Measurements from ENCODE around the gene MCIDAS. TPM values are rescaled to one million over a fixed set of nuclear protein-coding genes. Genes with fewer than 3 reads are reported as not detected.

The MCIDAS gene
- polyA plus RNA-seq, 1 of the 3 experiments (the other 2 are of a cell fraction): not detected

DNA sequence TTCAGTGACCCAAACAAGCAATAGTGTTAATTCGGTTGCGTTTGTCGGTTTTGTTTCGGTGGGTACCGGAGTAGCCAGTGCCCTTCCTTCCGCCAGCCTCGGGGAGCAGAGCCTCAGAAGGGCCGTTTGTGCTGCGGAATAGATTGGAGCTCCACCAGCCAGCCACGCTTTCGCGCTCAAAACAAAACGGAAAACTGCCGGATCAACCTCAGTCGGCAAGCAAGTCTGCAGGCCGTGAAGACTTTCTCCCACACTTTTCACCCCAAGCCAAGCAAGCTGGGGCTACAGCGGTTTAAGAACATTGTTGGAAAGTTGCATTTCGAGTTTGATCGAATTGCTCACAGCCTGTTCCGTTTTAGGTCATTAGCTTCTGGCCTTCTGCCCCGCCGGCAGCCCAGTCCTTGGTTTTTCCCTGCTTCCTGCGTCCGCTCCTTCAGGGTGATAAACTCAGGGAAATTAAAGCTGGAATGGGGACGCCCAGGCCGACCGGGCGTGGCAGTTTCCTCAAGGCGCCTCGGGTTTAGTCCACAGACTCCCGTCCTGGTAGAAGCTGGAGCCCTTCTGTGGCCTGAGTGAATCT, 7.1 kb upstream of the MCIDAS start (continued):
- no peak for TF ChIP-seq RAD21 (IDR thresholded peaks at IDR 0.05; ENCODE audit: low read length)

DNA sequence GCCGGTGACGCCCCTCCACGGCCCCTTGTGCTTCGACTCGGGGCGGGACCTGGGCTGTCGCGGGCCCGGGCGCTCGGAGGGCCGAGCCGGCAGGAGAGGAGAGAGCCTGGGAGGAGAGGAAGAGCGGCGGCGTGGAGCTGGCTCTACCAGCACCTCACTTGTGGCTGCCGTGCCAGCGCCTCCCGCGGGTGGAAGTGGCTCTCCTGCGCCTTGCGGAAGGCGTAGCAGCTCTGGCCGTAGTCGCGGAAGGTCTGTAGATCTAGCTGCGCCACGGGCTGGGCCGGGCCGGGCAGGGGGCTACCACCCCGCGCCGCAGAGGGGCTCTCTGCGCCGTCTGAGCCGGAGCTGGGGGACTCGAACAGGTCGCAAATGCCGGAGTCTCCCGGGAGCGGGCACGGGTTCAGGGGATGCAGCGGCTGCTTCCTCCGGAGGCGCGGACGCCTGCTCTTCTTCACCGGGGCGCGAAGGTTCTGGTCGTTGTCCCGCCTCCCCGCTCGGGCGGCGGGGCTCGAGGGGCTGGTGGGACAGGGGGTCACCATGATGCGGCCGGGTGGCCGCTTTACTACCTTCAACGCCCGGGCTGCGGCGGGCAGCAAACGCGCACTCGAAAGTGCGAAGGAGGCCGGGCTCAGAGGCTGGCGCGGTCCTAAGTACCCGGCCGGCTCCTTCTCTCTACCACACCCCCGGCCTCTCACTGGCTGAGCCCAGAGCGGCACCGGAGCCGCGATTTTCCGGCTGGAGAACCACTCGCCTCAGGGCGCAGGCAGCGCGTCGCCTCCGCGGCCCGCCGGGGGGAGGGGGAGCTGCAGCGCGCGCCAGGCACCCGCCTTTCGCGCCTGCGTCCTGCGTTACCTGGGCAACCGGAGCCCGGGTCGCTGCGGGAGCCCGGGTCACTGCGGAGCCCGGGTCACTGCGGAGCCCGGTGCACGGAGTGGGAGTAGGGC, 6.1 kb upstream of the MCIDAS start, which contains the start of gene CCNO:
CCNO (minus strand) TSS at position 624 of the 944 bp plus-strand sequence; CDS start at position 539, 85 bp downstream.
- H3K9me2 ChIP-seq: no peaks in the 10 kb centered on the region
- no peak within 1 kb of the TSS for H3K27ac ChIP-seq (ENCODE audit: low read depth in 2 of 2, low read length in 1 of 2)
- H3K9ac ChIP-seq: no peak within 1 kb of the TSS
- H3K27me3 ChIP-seq (ENCODE audit: insufficient read depth): peaks cover 97% of the 10 kb centered on the region
- peak within 1 kb of the TSS; percentile 39 to 59 for H3K4me3 ChIP-seq (ENCODE audit: low read depth in 2 of 2, low read length in 1 of 2)
- H3F3A ChIP-seq (replicated peaks; ENCODE audit: insufficient read depth): peaks cover 3% of the 10 kb centered on the region
- ChIA-PET CTCF (interaction anchor here (0.7 to 1.7 kb wide), 5 partner anchors 63 to 622 kb away, joined by 3 to 5 read pairs (median 3); partner anchors contain the start of genes DHX29 and MTREX), POLR2A (no interaction called here)
- H2AFZ ChIP-seq (ENCODE audit: low read depth): peak within 1 kb of the TSS; percentile 93
- peaks cover 0 to 25% of the 10 kb centered on the region in 2 experiments; a peak in 1 of 4 replicates for H3K4me1 ChIP-seq (ENCODE audit: control insufficient read depth in 1 of 2, insufficient read depth in 2 of 2, low read depth in 1 of 2, low read length in 1 of 2)
- DNase-seq: peak; percentile 81
- WGBS (ENCODE audit: low lambda C conversion rate): 2% methylated on average over 28 of the region's 106 CpGs
- H3K9me3 ChIP-seq: no peaks in the 10 kb centered on the region
- H3K79me2 ChIP-seq (ENCODE audit: insufficient read depth): no peaks in the 10 kb centered on the region
- H4K20me1 ChIP-seq (ENCODE audit: insufficient read depth): no peaks in the 10 kb centered on the region
- no peaks in the 10 kb centered on the region for H3K36me3 ChIP-seq (replicated peaks in 1 of 2; ENCODE audit: control insufficient read depth in 1 of 2, insufficient read depth in 2 of 2, low read length in 1 of 2)
- peak within 1 kb of the TSS; percentile 96 for H3K4me2 ChIP-seq
- TF ChIP-seq JUND (IDR thresholded peaks at IDR 0.05): no peak
- TF ChIP-seq CTCF (IDR thresholded peaks at IDR 0.05): 0 out of 2 replicates have a peak, but pooled peaks have one; percentile 8
- peak; percentile 40; the same call in 1 of the 2 replicates for TF ChIP-seq EZH2phosphoT487 (IDR thresholded peaks at IDR 0.05; ENCODE audit: borderline replicate concordance, low read depth)

GRCh38 chr5:55232271-55232984, 5.3 kb upstream of the MCIDAS start:
- Histone ChIP-seq H3F3A (replicated peaks; ENCODE audit: insufficient read depth) (peaks cover 3% of the 10 kb centered on the region), H3K27ac (ENCODE audit: low read depth in 2 of 2, low read length in 1 of 2) (no peak overlapping the region), H3K4me2 (peak overlapping the region; percentile 96), H3K4me1 (ENCODE audit: control insufficient read depth in 1 of 2, insufficient read depth in 2 of 2, low read depth in 1 of 2, low read length in 1 of 2) (peaks cover 0 to 27% of the 10 kb centered on the region in 2 experiments; a peak in 1 of 4 replicates), H3K36me3 (replicated peaks in 1 of 2; ENCODE audit: control insufficient read depth in 1 of 2, insufficient read depth in 2 of 2, low read length in 1 of 2) (no peaks in the 10 kb centered on the region), H3K4me3 (ENCODE audit: low read depth in 2 of 2, low read length in 1 of 2) (peak overlapping the region; percentile 39 to 59; a peak in 3 of 4 replicates), H2AFZ (ENCODE audit: low read depth) (peak overlapping the region; percentile 93; the same call in 1 of the 2 replicates), H3K9me2 (no peaks in the 10 kb centered on the region), H4K20me1 (ENCODE audit: insufficient read depth) (no peaks in the 10 kb centered on the region), H3K9ac (no peak overlapping the region), H3K79me2 (ENCODE audit: insufficient read depth) (no peaks in the 10 kb centered on the region), H3K27me3 (ENCODE audit: insufficient read depth) (peaks cover 98% of the 10 kb centered on the region), H3K9me3 (no peaks in the 10 kb centered on the region)
- peak; percentile 39 for DNase-seq
- ChIA-PET POLR2A (no interaction called here), CTCF (interaction anchor here (0.8 to 2.2 kb wide), 8 partner anchors 50 to 533 kb away, joined by 3 to 9 read pairs (median 3); partner anchors contain the start of genes CDC20B, DHX29 and MTREX)
- TF ChIP-seq CHD2 (IDR thresholded peaks at IDR 0.05; ENCODE audit: low read length, partially characterized antibody) (no peak), EZH2phosphoT487 (IDR thresholded peaks at IDR 0.05; ENCODE audit: borderline replicate concordance, low read depth) (peak; percentile 14; the same call in 1 of the 2 replicates), GABPA (IDR thresholded peaks at IDR 0.05; ENCODE audit: low read depth) (no peak), GATA2 (CRISPR knock-in tag; IDR thresholded peaks at IDR 0.05) (no peak)
- TF ChIP-seq, protein P1, sequence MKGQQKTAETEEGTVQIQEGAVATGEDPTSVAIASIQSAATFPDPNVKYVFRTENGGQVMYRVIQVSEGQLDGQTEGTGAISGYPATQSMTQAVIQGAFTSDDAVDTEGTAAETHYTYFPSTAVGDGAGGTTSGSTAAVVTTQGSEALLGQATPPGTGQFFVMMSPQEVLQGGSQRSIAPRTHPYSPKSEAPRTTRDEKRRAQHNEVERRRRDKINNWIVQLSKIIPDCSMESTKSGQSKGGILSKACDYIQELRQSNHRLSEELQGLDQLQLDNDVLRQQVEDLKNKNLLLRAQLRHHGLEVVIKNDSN (IDR thresholded peaks at IDR 0.05; ENCODE audit: borderline replicate concordance, low read depth): no peak
- 1% methylated on average over 38 of the region's 45 CpGs for WGBS (ENCODE audit: low lambda C conversion rate)
